Stimulated activated CD4-positive, alpha-beta T cell treated with anti-CD3 and anti-CD28 coated beads, Interleukin-15, amount 100 ng/mL, for 1 hour (primary cell): ENCODE results near the gene HLA-DOA.
A peak's percentile ranks its signal among the peaks of the same experiment; 100 is the strongest.

Experiments used
- DNase-seq, 2 donors: peaks; one replicate each; pipeline ENCODE4 v3.0.0-alpha.2; 2020; ENCODE audit warnings: low read depth in 1 of 2, low spot score in 1 of 2

Gene HLA-DOA

DNA sequence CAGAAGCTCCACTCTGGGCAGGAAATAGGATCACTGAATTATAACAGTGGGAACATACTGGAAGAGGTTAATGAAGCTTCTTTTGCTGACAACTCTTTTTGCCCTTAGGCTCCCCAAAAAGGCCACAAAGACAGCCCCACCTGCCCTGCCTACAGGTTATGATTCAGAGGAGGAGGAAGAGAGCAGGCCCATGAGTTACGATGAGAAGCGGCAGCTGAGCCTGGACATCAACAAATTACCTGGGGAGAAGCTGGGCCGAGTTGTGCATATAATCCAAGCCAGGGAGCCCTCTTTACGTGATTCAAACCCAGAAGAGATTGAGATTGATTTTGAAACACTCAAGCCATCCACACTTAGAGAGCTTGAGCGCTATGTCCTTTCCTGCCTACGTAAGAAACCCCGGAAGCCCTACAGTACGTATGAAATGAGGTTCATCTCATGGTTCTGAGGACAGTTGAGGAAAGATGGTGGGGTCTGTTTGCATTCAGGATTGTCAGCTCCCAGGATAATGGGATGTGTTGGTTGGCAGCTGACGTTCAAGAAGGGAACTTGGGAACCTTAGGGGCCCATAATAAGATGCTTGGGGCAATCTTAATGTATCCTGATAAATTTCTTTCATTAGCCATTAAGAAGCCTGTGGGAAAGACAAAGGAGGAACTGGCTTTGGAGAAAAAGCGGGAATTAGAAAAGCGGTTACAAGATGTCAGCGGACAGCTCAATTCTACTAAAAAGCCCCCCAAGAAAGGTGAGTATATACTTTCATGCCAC lies 29.5 kb downstream of the HLA-DOA start:
- no peak for DNase-seq

DNA sequence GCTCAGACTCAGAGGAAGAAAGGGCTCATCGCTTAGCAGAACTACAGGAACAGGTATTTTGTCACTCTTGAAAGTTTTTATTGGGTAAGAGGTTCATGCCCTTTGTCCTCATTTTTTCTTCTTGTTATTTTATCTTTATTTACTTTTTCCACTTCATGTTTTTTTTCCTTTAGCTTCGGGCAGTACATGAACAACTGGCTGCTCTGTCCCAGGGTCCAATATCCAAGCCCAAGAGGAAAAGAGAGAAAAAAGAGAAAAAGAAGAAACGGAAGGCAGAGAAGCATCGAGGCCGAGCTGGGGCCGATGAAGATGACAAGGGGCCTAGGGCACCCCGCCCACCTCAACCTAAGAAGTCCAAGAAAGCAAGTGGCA lies 31.5 kb downstream of the HLA-DOA start:
- no peak for DNase-seq

DNA sequence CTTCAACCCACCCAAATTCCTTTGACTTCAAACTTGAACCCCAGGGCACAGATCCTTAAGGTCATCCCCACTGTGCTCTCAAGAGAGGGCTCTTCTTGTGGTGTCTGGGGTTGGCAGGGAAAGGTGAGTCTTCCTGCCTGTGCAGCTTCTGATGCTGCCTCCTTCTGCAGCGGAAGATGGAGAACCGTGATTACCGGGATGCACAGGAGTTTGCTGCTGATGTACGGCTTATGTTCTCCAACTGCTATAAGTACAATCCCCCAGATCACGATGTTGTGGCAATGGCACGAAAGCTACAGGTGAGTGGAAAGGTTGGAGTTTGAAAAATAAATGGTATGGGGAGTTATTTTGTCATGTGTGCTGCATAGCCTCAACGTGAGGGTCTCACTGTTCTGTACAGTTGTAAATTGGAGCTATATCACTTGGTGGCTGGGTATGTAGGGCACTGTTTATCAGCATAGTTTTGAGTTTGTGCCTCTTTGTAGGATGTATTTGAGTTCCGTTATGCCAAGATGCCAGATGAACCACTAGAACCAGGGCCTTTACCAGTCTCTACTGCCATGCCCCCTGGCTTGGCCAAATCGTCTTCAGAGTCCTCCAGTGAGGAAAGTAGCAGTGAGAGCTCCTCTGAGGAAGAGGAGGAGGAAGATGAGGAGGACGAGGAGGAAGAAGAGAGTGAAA lies 32.0 kb downstream of the HLA-DOA start:
- no peak for DNase-seq

DNA sequence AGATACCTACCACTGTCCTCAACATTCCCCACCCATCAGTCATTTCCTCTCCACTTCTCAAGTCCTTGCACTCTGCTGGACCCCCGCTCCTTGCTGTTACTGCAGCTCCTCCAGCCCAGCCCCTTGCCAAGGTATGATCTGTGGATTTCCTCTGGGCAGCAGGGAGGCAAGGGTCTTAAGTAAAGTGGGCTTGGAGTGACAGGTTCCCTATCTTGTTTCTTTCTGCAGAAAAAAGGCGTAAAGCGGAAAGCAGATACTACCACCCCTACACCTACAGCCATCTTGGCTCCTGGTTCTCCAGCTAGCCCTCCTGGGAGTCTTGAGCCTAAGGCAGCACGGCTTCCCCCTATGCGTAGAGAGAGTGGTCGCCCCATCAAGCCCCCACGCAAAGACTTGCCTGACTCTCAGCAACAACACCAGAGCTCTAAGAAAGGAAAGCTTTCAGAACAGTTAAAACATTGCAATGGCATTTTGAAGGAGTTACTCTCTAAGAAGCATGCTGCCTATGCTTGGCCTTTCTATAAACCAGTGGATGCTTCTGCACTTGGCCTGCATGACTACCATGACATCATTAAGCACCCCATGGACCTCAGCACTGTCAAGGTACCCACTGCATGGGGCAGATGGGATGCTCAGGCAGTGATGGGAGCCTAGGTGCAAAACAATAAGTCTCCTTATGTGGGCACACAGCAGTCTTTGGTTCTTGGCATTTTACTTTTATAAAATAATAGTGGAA lies 32.9 kb downstream of the HLA-DOA start:
- no peak for DNase-seq

DNA sequence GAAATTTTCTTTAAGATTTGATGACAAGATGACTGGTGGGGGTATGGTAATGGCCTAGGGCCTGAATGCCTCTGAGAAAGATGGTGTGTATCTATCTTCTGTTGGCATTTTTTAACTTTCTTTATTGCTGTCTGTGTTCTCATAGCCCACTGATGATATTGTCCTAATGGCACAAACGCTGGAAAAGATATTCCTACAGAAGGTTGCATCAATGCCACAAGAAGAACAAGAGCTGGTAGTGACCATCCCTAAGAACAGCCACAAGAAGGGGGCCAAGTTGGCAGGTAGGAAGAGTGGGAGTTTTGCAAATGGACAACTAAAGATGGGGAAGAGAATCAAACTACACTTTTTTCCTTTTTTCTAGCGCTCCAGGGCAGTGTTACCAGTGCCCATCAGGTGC lies 33.5 kb downstream of the HLA-DOA start:
- no peak for DNase-seq

DNA sequence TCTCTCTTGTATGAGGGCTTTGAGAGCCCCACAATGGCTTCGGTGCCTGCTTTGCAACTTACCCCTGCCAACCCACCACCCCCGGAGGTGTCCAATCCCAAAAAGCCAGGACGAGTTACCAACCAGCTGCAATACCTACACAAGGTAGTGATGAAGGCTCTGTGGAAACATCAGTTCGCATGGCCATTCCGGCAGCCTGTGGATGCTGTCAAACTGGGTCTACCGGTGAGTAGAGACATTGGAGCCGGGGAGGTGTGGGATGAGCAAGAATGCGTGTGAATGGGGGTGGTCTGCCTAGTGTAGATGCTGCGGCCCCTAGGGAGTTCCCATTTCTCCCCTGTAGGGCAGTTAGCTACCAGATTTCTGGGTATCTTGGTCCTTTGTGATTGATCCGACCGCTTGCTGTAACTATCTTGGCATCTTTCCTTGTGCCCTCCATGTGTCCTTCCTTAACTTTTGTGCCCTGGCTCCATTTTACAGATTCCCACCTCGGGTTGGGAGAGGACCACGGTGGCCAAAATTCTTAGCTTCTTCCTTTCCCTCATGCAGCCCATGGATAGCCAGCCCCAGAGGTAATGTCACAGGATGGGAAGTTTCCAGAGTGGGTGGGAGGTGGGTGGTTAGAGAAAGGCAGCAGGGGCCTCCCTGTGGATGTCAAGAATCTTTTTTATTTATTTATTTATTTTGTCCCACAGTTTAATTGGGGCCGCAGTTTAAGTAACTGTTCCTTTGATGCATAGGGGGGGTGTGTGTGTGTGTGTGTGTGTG lies 34.7 kb downstream of the HLA-DOA start:
- DNase-seq, result no peak

GRCh38 chr6:32974016-32974333 lies 35.4 kb downstream of the HLA-DOA start:
- no peak for DNase-seq

GRCh38 chr6:32973144-32974015 lies 36.0 kb downstream of the HLA-DOA start:
- DNase-seq, result peak in 1 of 2 donors; percentile 39

- DNase-seq, result peak in 1 of 2 donors; percentile 35
Observed at GRCh38 chr6:32972353-32973143, 36.8 kb downstream of the HLA-DOA start.

DNA sequence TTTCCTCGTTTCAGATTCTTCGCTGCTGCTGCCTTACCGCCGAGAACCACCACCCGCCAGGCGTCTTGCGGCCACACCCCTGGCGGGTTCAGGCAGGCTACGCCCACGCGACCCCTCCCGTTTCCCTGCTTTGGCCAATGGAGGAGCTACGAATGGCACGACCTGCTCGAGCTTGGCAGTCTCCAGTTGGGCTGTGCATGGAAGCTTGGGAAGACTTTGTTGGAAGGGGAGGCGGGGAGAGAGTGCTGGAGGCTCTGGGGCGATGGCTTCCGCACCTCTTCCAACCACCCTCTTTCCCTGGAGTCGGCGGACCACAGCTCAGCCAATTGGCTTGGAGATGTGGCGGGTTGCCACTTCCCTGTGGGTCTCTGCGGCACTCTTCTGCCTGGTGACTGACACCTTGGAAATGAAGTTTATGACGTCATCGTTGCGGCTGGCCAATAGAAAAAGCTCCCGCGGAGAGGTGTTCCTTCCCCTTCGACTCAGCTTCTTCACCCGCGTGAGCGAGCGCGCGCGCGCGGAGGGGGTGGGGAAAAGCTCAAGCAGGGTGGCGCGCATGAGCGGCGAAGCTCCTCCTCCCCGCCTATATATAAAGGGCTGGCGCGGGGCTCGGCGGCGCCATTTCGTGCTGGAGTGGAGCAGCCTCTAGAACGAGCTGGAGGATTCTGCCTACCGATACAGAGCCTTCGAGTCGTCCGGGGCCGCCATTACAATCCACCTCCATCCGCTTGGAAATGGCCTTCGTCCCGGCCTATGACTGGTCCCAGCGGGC lies 37.6 kb downstream of the HLA-DOA start:
- peak; percentile 99 to 100 for DNase-seq

DNA sequence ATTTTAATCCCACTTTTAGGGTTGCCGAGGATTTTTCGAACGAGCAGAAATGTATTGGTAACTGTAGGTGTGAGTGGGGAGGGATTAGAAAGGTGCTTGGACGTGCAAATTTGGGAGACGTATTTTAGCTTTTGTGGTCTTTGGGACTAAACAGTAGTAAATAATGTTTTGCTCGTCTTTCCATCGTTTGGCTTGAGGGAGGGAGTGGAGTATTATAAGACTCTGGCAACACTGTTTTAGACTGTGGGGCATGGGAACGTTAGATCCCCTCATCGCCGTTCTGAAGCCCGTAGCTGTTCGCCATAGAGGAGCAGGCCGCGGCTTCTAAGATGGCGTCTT lies 38.2 kb downstream of the HLA-DOA start:
- no peak for DNase-seq

- peak; percentile 53 to 70 for DNase-seq
Observed at GRCh38 chr6:32970413-32971241, 38.8 kb downstream of the HLA-DOA start.

- peak; percentile 56 to 60 for DNase-seq
Observed at GRCh38 chr6:32969685-32970412, 39.5 kb downstream of the HLA-DOA start.

GRCh38 chr6:32968867-32969684 lies 40.3 kb downstream of the HLA-DOA start:
- DNase-seq, result peak in 1 of 2 donors; percentile 46

DNA sequence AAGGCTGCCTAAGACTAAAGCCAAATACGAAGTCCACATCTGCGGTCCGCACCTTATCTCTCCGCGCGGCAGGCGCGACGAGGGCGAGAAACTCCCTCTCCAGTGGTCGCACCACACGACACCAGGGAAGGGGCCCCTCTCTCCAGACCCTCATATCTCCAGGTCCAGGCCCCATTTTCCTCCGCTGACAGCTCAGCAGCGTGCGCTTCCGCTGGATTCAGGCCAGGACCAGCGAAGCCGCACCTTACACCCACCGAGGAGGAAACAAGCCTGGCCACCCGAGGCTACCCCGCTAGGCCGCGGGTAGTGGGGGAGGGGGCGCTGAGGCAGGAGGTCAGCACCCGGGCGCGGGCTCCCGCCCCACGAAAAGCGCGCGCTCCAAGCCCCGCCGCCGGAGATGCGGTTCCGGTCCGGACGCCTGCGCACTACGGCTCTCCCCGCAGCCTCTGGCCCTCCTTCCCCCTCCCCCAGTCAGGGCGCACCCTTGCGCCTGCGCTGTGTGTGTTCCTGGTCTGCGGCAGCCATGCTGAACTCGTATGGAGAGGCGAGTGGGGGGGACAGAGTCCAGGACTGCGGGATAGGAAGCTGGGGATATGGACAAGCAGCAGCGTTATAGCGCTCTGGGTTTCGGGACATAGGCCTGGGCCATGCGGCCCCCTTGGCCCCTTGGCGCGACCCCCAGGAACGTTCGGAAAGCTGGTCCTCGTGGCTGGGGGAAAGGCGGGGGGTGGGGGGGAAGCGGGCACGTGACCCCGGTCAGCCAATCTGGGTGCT lies 41.1 kb downstream of the HLA-DOA start, which contains the start of gene BRD2:
Gene BRD2 (plus strand): TSS at position 502 of the 774 bp plus-strand sequence. CDS start 4,305 bp downstream, outside the sequence.
- DNase-seq, result peak; percentile 88 to 93
